Transverse colon (tissue), 3 donors: ENCODE data around the gene OSM.

Experiments used
- POLR2A ChIP-seq: fragments of 450-650 bp; IDR thresholded peaks from one replicate; pipeline ENCODE4 v1.6.1; 2016; ENCODE audit warnings: antibody characterized with exemption, mild to moderate bottlenecking, moderate library complexity
- TF ChIP-seq, protein P1 (sequence below), 5 experiments: fragments of 200-600 bp in 3 of 5; fragments of 450-650 bp in 2 of 5; sonication (generic) in 3 of 5; IDR thresholded peaks; 1 replicate in 2 of 5; 2 replicates in 3 of 5; pipeline ENCODE4 v1.5.1; 2016 to 2017; ENCODE audit warnings: antibody characterized with exemption in 5 of 5, inconsistent platforms in 3 of 5, mild to moderate bottlenecking in 2 of 5, moderate library complexity in 1 of 5

DNA sequence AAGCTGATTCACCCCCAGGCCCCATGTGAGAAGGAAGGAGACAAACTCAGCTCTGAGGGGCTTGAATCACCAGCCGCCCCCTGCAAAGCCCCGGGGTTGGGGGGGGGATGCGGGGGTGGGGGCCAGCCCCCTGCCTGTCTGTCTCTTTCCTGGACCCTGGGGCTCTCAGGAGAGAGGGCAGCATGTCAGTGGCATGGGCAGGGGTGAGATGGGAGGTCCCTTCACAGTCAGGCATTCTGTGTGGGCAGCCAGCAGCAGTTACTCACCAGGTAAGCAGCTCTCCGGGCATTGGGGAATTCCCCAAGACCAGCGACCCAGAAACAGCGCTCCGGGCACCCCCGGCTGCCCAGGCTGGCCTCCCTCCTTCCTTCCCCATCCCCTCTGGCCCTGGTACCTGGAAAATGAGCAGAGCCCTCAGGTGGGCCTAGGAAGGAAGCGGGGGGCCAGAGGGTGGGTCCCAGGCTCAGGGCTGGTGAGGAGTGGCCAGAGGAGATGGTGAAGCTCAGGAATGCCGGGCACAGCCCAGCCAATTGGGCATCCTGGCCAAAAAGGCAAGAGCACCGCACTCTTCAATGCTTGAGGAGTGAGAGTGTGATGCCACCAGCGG is 15.9 kb downstream of the OSM start:
- no peak for TF ChIP-seq POLR2A
- TF ChIP-seq, protein P1, sequence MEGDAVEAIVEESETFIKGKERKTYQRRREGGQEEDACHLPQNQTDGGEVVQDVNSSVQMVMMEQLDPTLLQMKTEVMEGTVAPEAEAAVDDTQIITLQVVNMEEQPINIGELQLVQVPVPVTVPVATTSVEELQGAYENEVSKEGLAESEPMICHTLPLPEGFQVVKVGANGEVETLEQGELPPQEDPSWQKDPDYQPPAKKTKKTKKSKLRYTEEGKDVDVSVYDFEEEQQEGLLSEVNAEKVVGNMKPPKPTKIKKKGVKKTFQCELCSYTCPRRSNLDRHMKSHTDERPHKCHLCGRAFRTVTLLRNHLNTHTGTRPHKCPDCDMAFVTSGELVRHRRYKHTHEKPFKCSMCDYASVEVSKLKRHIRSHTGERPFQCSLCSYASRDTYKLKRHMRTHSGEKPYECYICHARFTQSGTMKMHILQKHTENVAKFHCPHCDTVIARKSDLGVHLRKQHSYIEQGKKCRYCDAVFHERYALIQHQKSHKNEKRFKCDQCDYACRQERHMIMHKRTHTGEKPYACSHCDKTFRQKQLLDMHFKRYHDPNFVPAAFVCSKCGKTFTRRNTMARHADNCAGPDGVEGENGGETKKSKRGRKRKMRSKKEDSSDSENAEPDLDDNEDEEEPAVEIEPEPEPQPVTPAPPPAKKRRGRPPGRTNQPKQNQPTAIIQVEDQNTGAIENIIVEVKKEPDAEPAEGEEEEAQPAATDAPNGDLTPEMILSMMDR (IDR thresholded peaks at IDR 0.05) = no peak
